ENCODE results near the gene GPS2.
A peak's percentile ranks its signal among the peaks of the same experiment; 100 is the strongest.

DNA sequence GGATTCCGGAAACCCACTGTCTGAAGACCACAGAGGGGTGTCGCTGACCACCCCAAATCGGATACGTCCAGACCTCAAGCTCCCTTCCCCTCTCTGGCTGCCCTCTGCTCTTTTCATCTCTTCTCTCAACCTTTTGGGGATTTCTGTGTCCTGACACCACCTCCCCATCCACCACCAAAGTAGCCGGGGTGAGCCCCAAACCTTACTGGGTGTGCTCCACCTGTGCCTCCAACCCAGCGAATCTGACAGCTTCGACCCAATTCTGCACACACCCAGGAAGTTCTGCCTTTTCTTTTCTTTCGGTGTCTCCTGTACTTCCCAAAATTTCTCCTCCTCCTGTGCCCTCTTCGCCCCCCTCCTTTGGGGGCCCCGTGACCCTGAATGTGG, 37.3 kb upstream of the GPS2 start:
- TF ChIP-seq, protein P1, sequence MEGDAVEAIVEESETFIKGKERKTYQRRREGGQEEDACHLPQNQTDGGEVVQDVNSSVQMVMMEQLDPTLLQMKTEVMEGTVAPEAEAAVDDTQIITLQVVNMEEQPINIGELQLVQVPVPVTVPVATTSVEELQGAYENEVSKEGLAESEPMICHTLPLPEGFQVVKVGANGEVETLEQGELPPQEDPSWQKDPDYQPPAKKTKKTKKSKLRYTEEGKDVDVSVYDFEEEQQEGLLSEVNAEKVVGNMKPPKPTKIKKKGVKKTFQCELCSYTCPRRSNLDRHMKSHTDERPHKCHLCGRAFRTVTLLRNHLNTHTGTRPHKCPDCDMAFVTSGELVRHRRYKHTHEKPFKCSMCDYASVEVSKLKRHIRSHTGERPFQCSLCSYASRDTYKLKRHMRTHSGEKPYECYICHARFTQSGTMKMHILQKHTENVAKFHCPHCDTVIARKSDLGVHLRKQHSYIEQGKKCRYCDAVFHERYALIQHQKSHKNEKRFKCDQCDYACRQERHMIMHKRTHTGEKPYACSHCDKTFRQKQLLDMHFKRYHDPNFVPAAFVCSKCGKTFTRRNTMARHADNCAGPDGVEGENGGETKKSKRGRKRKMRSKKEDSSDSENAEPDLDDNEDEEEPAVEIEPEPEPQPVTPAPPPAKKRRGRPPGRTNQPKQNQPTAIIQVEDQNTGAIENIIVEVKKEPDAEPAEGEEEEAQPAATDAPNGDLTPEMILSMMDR (IDR thresholded peaks at IDR 0.05 in 8 of 11, conservative IDR thresholded peaks at IDR 0.05 in 3 of 11), result peak in 3 of 11 experiments; percentile 22 to 40 (median 25)
- TF ChIP-seq POLR2A (IDR thresholded peaks at IDR 0.05) (no peak), POLR2AphosphoS5 (IDR thresholded peaks at IDR 0.05) (no peak)

Data from spleen (tissue), 7 donors.